Measurements from ENCODE around the gene CASP6. TPM values are rescaled to one million over a fixed set of nuclear protein-coding genes. Genes with fewer than 3 reads are reported as not detected.

The CASP6 gene
- total and polyA plus RNA-seq, 2 of the 8 experiments (the other 6 are each of a cell fraction or from before 2014, with no cell fraction given), result 29.5 to 35.1 TPM

DNA sequence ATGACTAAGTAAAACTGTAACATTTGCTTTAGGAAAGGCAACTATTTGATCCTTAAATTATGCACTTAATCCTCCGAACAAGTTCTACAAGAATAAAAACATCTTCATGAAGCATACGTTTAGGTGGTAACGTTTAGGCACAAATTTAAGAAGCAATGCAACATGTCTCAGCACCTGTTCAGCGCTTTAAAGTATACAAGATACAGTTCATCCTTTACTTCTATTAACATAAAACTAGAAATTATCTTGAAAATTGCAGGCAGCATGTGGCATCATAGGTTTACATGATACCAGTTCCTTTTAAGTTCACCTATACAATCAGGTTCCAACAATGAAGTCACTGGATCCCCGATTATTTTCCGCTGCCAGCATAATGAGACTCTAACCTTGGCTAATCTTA lies 25.1 kb upstream of the CASP6 start:
- H3K4ac ChIP-seq (replicated peaks; ENCODE audit: insufficient read length, low read depth, low read length), result no peak overlapping the region
- no peak overlapping the region for H3K27ac ChIP-seq (ENCODE audit: low read depth, low read length)
- H2BK5ac ChIP-seq (ENCODE audit: low read depth, low read length), result no peak overlapping the region
- no peak overlapping the region for H2AFZ ChIP-seq (ENCODE audit: low read length)
- 53% methylated on average over 6 of the region's 6 CpGs; no CpG with 5 or more reads in 1 of the 2 experiments for WGBS, 2 experiments (ENCODE audit: extremely low coverage in 1 of 2, insufficient coverage in 1 of 2, insufficient read length in 1 of 2, insufficient replicate concordance in 2 of 2, low coverage in 1 of 2, low lambda C conversion rate in 2 of 2, missing lambda C conversion rate in 1 of 2)
- no peak overlapping the region for H3K18ac ChIP-seq (ENCODE audit: extremely low read depth, low read length)
- DNase-seq (ENCODE audit: low read depth in 1 of 2, low spot score in 2 of 2), result no peak
- ChIA-PET CTCF (ENCODE audit: partially characterized antibody) (interaction anchor here (0.5 kb wide), 1 partner anchor 506 kb away, joined by 3 read pairs; no protein-coding TSS in a partner anchor), POLR2A (ENCODE audit: partially characterized antibody) (interaction anchor here (1.0 to 2.1 kb wide), 2 partner anchors 23 to 25 kb away, joined by 3 to 8 read pairs; partner anchors contain the start of gene CASP6)
- H3K14ac ChIP-seq (ENCODE audit: insufficient read length), result no peak overlapping the region
- no peak overlapping the region for H2BK15ac ChIP-seq (ENCODE audit: low read length)
- H3K4me3 ChIP-seq (ENCODE audit: extremely low read depth in 1 of 4, insufficient read depth in 2 of 4, low read depth in 3 of 4, low read length in 4 of 4), result peak overlapping the region; percentile 85 to 94 (median 89)
- peaks cover 6 to 55% of the 10 kb centered on the region in 2 experiments; a peak in 3 of 4 replicates for H3K79me2 ChIP-seq (ENCODE audit: control insufficient read depth in 1 of 2, insufficient read depth in 2 of 2, low read length in 2 of 2)
- H4K8ac ChIP-seq (ENCODE audit: extremely low read depth, insufficient read depth, low read length), result no peak overlapping the region
- H2BK120ac ChIP-seq (replicated peaks; ENCODE audit: low read depth, low read length), result no peak overlapping the region
- no peaks in the 10 kb centered on the region for H3K27me3 ChIP-seq (replicated peaks in 1 of 4; ENCODE audit: control insufficient read depth in 3 of 4, extremely low read depth in 1 of 4, insufficient read depth in 3 of 4, low read length in 3 of 4)
- H3K56ac ChIP-seq (replicated peaks; ENCODE audit: insufficient read length, low read depth, low read length), result no peak overlapping the region
- peak overlapping the region; percentile 56 to 84 for H3K4me2 ChIP-seq (ENCODE audit: insufficient read depth in 1 of 2, low read depth in 2 of 2, low read length in 2 of 2)
- H2BK12ac ChIP-seq (ENCODE audit: low read depth, low read length), result no peak overlapping the region
- FAIRE-seq, result no peak
- H3K9me3 ChIP-seq (ENCODE audit: insufficient read depth in 2 of 2, low read depth in 1 of 2, low read length in 1 of 2), result no peaks in the 10 kb centered on the region
- peaks cover 6% of the 10 kb centered on the region for H3K23me2 ChIP-seq (ENCODE audit: low read depth, low read length)
- H2AK5ac ChIP-seq (ENCODE audit: low read depth, low read length), result no peak overlapping the region
- no peak overlapping the region for H2BK20ac ChIP-seq (ENCODE audit: low read length)
- no peak overlapping the region for H4K5ac ChIP-seq (ENCODE audit: insufficient read length, low read depth, low read length)
- H4K20me1 ChIP-seq (replicated peaks in 1 of 2; ENCODE audit: control insufficient read depth in 1 of 2, insufficient read depth in 2 of 2, low read length in 2 of 2), result no peaks in the 10 kb centered on the region
- H3K4me1 ChIP-seq (replicated peaks in 1 of 4; ENCODE audit: control insufficient read depth in 3 of 4, insufficient read depth in 4 of 4, low read length in 3 of 4), result peaks cover 0 to 3% (median 0%) of the 10 kb centered on the region in 4 experiments; a peak in 1 of 7 replicates
- no peak overlapping the region for H3K23ac ChIP-seq (ENCODE audit: insufficient read length)
- peaks cover 5% of the 10 kb centered on the region for H3K79me1 ChIP-seq (ENCODE audit: low read depth, low read length)
- H4K91ac ChIP-seq (replicated peaks; ENCODE audit: insufficient read length, low read length), result no peak overlapping the region
- H3K9ac ChIP-seq (replicated peaks in 1 of 4; ENCODE audit: extremely low read depth in 1 of 4, low read depth in 3 of 4, low read length in 3 of 4), result peak overlapping the region in 2 of 4 experiments; percentile 13 to 59; a peak in 3 of 7 replicates
- H3K36me3 ChIP-seq (ENCODE audit: control insufficient read depth in 2 of 4, insufficient read depth in 4 of 4, low read length in 3 of 4), result peaks cover 0 to 3% (median 0%) of the 10 kb centered on the region in 4 experiments; a peak in 1 of 8 replicates
- TF ChIP-seq TAF7 (optimal IDR thresholded peaks at IDR 0.05; ENCODE audit: borderline replicate concordance, low read depth, low read length) (no peak), BCL11A (IDR thresholded peaks at IDR 0.05; ENCODE audit: low read depth in 2 of 2, low read length in 2 of 2) (no peak), BACH1 (IDR thresholded peaks at IDR 0.05; ENCODE audit: low read length) (no peak), CHD1 (IDR thresholded peaks at IDR 0.05; ENCODE audit: low read depth, low read length) (no peak), CREB1 (IDR thresholded peaks at IDR 0.05) (no peak), TCF12 (IDR thresholded peaks at IDR 0.05; ENCODE audit: low read depth, low read length) (no peak), NRF1 (IDR thresholded peaks at IDR 0.05; ENCODE audit: low read depth, low read length) (no peak), POU5F1 (IDR thresholded peaks at IDR 0.05; ENCODE audit: low read depth, low read length) (no peak), SIX5 (IDR thresholded peaks at IDR 0.05; ENCODE audit: low read depth, low read length) (no peak), MAFK (IDR thresholded peaks at IDR 0.05; ENCODE audit: low read depth, low read length) (no peak), EP300 (IDR thresholded peaks at IDR 0.05; ENCODE audit: borderline replicate concordance in 1 of 2, low read depth in 2 of 2, low read length in 2 of 2) (no peak), KDM1A (IDR thresholded peaks at IDR 0.05; ENCODE audit: borderline replicate concordance, low read length) (no peak)
- TF ChIP-seq, protein P1, sequence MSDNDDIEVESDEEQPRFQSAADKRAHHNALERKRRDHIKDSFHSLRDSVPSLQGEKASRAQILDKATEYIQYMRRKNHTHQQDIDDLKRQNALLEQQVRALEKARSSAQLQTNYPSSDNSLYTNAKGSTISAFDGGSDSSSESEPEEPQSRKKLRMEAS (IDR thresholded peaks at IDR 0.05), result no peak
